Subcutaneous adipose tissue (tissue), 4 donors: ENCODE data around the gene PLEKHA5. TPM values are rescaled to one million over a fixed set of nuclear protein-coding genes. Genes with fewer than 3 reads are reported as not detected.

Experiments used
- total RNA-seq, 4 donors: library from RNA; depleted of rRNA; stranded (reverse); fragments of >200 nt; gene quantifications; one replicate each; pipeline ENCODE4 v1.1.0, GENCODE V29; 2016
- TF ChIP-seq, protein P1 (sequence below): fragments of 450-650 bp; IDR thresholded peaks from one replicate; pipeline ENCODE4 v1.5.1; 2016; ENCODE audit warnings: low read depth, mild to moderate bottlenecking, control low read depth, antibody characterized with exemption, moderate library complexity

Gene PLEKHA5
- total RNA-seq, 4 donors from 2014 or later, result 22.3 to 26.3 (median 24.1) TPM

DNA sequence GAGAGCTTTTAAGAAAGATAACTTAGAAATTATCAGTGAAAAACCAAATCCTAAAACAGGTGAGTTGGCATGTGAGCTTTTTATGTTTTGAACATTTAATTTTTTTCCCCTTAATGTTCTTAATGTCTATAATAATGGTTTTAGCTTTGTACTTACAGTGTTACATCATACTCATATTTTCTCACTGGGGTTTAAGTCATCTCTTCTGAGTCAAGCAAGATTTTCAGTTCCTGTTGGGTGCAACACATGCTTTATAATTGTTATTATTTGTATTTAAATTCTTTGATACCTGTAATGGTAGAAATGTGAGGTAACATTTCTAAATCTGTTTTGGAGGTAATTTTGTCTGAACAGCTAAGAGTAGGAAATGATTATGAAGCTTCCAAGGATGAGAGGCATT is 113.0 kb downstream of the PLEKHA5 start:
- TF ChIP-seq, protein P1, sequence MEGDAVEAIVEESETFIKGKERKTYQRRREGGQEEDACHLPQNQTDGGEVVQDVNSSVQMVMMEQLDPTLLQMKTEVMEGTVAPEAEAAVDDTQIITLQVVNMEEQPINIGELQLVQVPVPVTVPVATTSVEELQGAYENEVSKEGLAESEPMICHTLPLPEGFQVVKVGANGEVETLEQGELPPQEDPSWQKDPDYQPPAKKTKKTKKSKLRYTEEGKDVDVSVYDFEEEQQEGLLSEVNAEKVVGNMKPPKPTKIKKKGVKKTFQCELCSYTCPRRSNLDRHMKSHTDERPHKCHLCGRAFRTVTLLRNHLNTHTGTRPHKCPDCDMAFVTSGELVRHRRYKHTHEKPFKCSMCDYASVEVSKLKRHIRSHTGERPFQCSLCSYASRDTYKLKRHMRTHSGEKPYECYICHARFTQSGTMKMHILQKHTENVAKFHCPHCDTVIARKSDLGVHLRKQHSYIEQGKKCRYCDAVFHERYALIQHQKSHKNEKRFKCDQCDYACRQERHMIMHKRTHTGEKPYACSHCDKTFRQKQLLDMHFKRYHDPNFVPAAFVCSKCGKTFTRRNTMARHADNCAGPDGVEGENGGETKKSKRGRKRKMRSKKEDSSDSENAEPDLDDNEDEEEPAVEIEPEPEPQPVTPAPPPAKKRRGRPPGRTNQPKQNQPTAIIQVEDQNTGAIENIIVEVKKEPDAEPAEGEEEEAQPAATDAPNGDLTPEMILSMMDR, result no peak

DNA sequence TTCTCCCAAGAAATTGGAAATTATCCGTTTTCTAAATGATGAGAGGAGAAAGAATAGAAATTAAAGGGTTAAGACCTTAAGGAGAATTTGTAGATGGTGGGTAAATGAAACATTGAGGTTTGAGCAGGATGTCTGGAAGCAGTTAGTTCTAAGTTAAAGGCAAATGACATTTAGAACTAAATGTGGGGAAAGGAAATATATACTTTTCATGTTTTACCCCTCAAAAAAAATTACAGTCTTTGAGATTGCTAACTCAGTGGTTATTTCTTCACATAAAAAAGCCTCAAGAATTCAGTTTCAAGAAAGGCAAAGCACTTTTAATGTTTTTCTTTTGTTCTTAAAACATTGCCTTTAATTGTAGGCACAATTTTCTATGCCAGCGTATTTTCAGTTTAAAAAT is 114.0 kb downstream of the PLEKHA5 start:
- TF ChIP-seq, protein P1, result no peak

DNA sequence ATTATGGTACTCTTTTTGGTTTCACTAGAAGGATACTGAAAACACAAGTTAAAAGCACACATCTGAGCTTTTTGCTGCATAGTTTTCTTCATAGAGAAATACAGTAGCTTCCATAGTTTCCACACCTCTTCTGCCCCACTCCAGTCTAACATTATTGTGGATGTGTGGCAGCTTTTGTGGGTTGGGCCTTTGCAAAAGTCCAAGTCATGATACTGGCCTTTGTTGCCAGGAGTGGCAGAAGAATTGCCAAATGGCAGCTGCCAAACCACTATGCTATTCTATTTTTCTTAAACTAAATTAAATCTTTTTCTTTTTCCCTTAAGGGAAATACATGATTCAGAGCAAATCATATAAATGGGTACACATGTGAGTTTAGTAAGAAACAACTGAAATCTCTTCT is 114.8 kb downstream of the PLEKHA5 start:
- TF ChIP-seq, protein P1, result no peak

DNA sequence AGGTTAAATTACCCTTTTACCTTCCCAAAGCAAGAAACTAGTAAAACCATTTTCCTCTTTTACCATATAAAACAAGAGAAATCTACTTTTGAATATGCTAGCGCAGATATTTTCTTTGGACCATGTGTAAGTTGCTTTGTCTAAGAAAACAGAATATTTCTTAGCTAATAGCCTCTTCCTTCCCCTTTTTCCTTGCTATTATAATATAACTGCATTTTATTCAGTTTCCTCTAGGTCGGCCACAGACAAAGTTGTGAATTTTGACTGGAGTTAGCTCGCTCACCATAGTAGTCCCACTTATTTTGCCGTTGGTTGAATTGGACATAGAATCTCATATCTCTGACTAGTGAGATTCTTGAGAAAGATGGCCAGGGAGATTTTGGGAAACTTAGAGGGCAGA is 115.6 kb downstream of the PLEKHA5 start:
- TF ChIP-seq, protein P1, result no peak

DNA sequence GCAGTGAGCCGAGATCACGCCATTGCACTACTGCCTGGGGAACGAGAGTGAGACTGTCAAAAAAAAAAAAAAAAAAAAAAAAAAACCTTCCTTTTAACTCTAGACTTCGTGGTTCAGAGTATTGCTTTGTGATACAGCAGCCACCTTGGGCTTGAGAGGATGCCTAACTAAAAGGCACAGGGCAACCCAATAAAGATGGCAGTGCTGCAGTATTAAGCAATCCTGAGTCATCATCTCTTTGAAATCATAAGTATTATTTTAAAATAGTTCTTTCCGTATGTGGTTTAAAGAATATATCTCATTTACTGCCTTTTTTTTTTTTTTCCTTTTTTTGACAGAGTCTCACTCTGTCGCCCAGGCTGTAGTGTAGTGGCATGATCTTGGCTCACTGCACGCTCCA is 116.1 kb downstream of the PLEKHA5 start:
- TF ChIP-seq, protein P1, result no peak

DNA sequence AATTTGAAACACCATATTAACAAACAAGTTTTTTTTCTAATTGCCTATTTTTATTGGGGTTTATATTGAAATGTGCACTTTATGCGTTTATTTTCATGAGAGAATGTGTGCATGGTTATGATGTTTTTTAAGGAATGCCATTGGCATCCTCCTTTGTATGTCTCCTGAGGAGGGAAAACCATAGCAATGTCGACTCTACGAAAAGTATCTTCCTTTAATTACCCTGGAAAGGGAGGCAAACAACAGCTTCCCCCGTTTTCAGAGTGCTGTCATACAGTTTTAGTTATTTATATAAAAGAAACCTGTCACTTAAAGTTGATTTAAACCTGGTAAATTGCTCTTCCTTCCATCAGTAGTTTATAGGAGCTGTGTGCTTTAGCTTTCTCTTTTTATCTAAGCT is 117.4 kb downstream of the PLEKHA5 start:
- TF ChIP-seq, protein P1, result no peak

DNA sequence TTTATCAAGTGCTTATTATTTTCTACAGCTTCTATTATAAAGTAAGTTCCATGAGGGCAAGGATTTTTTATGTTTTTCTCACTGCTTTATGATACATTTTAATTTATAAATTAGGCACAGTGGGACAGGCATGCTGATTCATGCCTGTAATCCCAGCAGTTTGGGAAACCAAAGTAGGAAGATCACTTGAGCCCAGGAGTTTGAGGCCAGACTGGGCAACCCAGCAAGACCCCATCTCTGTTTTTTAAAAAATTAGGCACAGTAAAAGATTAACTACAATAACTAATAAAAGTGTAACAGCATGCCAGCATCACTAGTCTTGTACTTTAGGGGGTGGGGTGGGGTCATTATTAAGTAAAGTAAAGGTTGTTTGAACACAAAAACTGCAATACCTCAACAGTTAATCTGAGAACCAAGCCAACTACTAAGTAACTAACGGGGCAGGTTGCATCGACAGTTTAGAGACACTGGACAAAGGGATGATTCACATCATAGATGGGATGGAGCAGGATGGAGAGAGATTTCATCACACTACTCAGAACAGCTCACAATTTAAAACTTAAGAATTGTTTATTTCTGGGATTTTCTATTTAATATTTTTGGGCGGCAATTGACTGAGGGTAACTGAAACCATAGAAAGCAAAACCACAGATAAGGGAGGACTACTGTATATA is 119.5 kb downstream of the PLEKHA5 start:
- TF ChIP-seq, protein P1, result no peak
